Osteoblast (primary cell): ENCODE results near the gene MRPL34. TPM values are rescaled to one million over a fixed set of nuclear protein-coding genes. Genes with fewer than 3 reads are reported as not detected.

Experiments used
- DNase-seq: peaks from one replicate; pipeline ENCODE4 v3.0.0; 2011; ENCODE audit warnings: low spot score, mixed read lengths; ENCODE audit not compliant: insufficient read length; ENCODE audit errors: missing footprints
- H2AFZ ChIP-seq: 2 replicates; pipeline ENCODE4 v1.6.0; 2011; ENCODE audit warnings: mild to moderate bottlenecking, low read length
- H3K27ac ChIP-seq: 2 replicates; pipeline ENCODE4 v1.5.1; 2011; ENCODE audit warnings: mild to moderate bottlenecking, low read depth, low read length, moderate library complexity
- H3K27me3 ChIP-seq: 2 replicates; pipeline ENCODE4 v1.6.0; 2012; ENCODE audit warnings: mild to moderate bottlenecking, control low read depth, inconsistent platforms, low read length, moderate library complexity; ENCODE audit not compliant: insufficient read depth
- H3K36me3 ChIP-seq: 2 replicates; pipeline ENCODE4 v1.5.1; 2011; ENCODE audit warnings: mild to moderate bottlenecking, low read length, control low read depth, moderate library complexity; ENCODE audit not compliant: insufficient read depth
- H3K4me1 ChIP-seq: 2 replicates; pipeline ENCODE4 v1.5.1; 2011; ENCODE audit warnings: mild to moderate bottlenecking, low read length, control low read depth, moderate library complexity; ENCODE audit not compliant: insufficient read depth
- H3K4me2 ChIP-seq: 2 replicates; pipeline ENCODE4 v1.6.0; 2011; ENCODE audit warnings: mild to moderate bottlenecking, low read length; ENCODE audit not compliant: insufficient read depth
- H3K4me3 ChIP-seq: fragments of 200-600 bp; sonication (generic); 3 replicates; pipeline ENCODE4 v1.5.1; 2012; ENCODE audit warnings: mild to moderate bottlenecking, low read length, inconsistent platforms; ENCODE audit not compliant: insufficient read depth
- H3K79me2 ChIP-seq: 2 replicates; pipeline ENCODE4 v1.6.0; 2012; ENCODE audit warnings: mild to moderate bottlenecking, low read length, control low read depth, inconsistent platforms; ENCODE audit not compliant: insufficient read depth
- H3K9me3 ChIP-seq: 2 replicates; pipeline ENCODE4 v1.5.1; 2011; ENCODE audit warnings: low read depth, low read length, control low read depth
- H4K20me1 ChIP-seq: 2 replicates; pipeline ENCODE4 v1.6.0; 2012; ENCODE audit warnings: mild to moderate bottlenecking, low read length, control low read depth; ENCODE audit not compliant: insufficient read depth
- CTCF ChIP-seq: IDR thresholded peaks from 2 replicates; pipeline ENCODE4 v1.5.1; 2011; ENCODE audit warnings: mild to moderate bottlenecking, low read depth, low read length, moderate library complexity; ENCODE audit errors: extremely low read depth
- total RNA-seq: library from RNA; depleted of rRNA; stranded (reverse); fragments of >200 nt; gene quantifications from 2 replicates; pipeline ENCODE4 v1.2.3, GENCODE V29; 2012

MRPL34 gene
- total RNA-seq, 1 donor = 40.5 TPM

GRCh38 chr19:17322854-17323253 lies 17.2 kb downstream of the MRPL34 start:
- peaks cover 2% of the 10 kb centered on the region for H4K20me1 ChIP-seq
- no peaks in the 10 kb centered on the region for H3K9me3 ChIP-seq
- no peaks in the 10 kb centered on the region for H3K79me2 ChIP-seq
- peak; percentile 90 for DNase-seq
- no peak overlapping the region for H3K4me3 ChIP-seq
- H3K36me3 ChIP-seq = peaks cover 9% of the 10 kb centered on the region
- H3K4me1 ChIP-seq = peaks cover 11% of the 10 kb centered on the region
- H3K27me3 ChIP-seq = no peaks in the 10 kb centered on the region
- H2AFZ ChIP-seq = no peak overlapping the region
- TF ChIP-seq CTCF = no peak
- no peak overlapping the region for H3K27ac ChIP-seq
- H3K4me2 ChIP-seq = no peak overlapping the region

DNA sequence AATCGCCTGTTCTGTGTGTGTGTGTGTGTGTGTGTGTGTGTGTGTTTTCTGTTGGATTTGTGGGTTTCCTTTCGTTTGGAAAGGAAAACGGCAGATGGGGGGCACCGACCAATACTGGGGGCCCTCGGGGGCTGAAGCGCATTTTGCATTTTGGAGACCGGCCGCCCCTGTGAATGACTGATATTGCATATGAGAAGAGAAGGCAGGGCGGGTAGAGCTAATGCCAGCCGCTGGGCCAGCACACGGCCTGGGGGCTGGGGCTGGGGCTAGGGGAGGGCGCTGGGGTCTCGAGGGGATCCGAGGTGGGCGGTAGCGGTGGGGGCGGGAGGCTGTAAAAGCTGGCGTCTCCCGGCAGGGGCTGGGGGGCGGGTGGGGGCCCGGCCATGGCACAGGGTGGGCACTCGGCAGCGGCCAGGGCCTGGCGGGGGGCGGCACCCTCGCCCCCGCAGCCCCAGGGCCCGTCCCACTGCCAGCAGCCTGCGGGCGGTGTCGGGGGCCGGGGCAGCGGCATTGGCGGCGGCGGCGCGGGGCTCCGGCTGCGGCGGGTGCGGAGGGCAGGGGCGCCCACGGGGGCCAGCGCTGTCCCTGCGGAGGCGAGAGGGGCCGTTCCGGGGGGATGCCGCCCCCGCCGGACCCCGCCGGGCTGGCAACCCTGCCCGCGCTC lies 17.8 kb downstream of the MRPL34 start:
- Histone ChIP-seq H4K20me1 (peaks cover 2% of the 10 kb centered on the region), H3K4me1 (peaks cover 11% of the 10 kb centered on the region), H3K79me2 (no peaks in the 10 kb centered on the region), H3K4me3 (no peak overlapping the region), H3K36me3 (peaks cover 9% of the 10 kb centered on the region), H3K27ac (no peak overlapping the region), H2AFZ (no peak overlapping the region), H3K4me2 (no peak overlapping the region), H3K27me3 (no peaks in the 10 kb centered on the region), H3K9me3 (no peaks in the 10 kb centered on the region)
- no peak for TF ChIP-seq CTCF
- peak; percentile 85 for DNase-seq

- DNase-seq = peak; percentile 82
- no peak overlapping the region for H2AFZ ChIP-seq
- peaks cover 2% of the 10 kb centered on the region for H4K20me1 ChIP-seq
- H3K9me3 ChIP-seq = no peaks in the 10 kb centered on the region
- no peak overlapping the region for H3K4me2 ChIP-seq
- H3K4me1 ChIP-seq = peaks cover 11% of the 10 kb centered on the region
- no peak overlapping the region for H3K4me3 ChIP-seq
- no peak for TF ChIP-seq CTCF
- H3K27me3 ChIP-seq = no peaks in the 10 kb centered on the region
- H3K36me3 ChIP-seq = peaks cover 9% of the 10 kb centered on the region
- no peak overlapping the region for H3K27ac ChIP-seq
- H3K79me2 ChIP-seq = no peaks in the 10 kb centered on the region
Measured at GRCh38 chr19:17323964-17324332, 18.3 kb downstream of the MRPL34 start.

- Histone ChIP-seq H3K27me3 (no peaks in the 10 kb centered on the region), H3K4me3 (no peak overlapping the region), H3K4me1 (peaks cover 11% of the 10 kb centered on the region), H3K79me2 (no peaks in the 10 kb centered on the region), H2AFZ (no peak overlapping the region), H3K9me3 (no peaks in the 10 kb centered on the region), H3K27ac (no peak overlapping the region), H4K20me1 (peaks cover 2% of the 10 kb centered on the region), H3K4me2 (no peak overlapping the region), H3K36me3 (peaks cover 9% of the 10 kb centered on the region)
- peak; percentile 88 for DNase-seq
- TF ChIP-seq CTCF = no peak
Measured at GRCh38 chr19:17324357-17325114, 18.9 kb downstream of the MRPL34 start.
